Neuronal stem cell (in vitro differentiated cells): ENCODE data around the gene ATP6V1E1.

ENCODE experiments used
- DNase-seq: peaks from one replicate; pipeline ENCODE4 v3.0.0-alpha.2; 2013; ENCODE audit warnings: low spot score
- H2AFZ ChIP-seq: one replicate; pipeline ENCODE4 v1.6.1; 2013; ENCODE audit warnings: mild to moderate bottlenecking, low read length, inconsistent platforms
- H2AK5ac ChIP-seq: 2 replicates; pipeline ENCODE4 v1.6.1; 2013; ENCODE audit warnings: low read depth, mild to moderate bottlenecking, inconsistent platforms, low read length, moderate library complexity, mixed read lengths
- H2BK120ac ChIP-seq: 2 replicates; pipeline ENCODE4 v1.6.1; 2013; ENCODE audit warnings: low read depth, mild to moderate bottlenecking, inconsistent platforms, low read length, moderate library complexity, mixed read lengths
- H2BK12ac ChIP-seq: one replicate; pipeline ENCODE4 v1.6.1; 2013; ENCODE audit warnings: low read length, inconsistent platforms
- H2BK15ac ChIP-seq: 2 replicates; pipeline ENCODE4 v1.6.1; 2013; ENCODE audit warnings: mild to moderate bottlenecking, low read length, inconsistent platforms, mixed read lengths
- H2BK5ac ChIP-seq: one replicate; pipeline ENCODE4 v1.6.1; 2013; ENCODE audit warnings: inconsistent platforms, mild to moderate bottlenecking, low read length, moderate library complexity
- H3K14ac ChIP-seq: one replicate; pipeline ENCODE4 v1.6.1; 2013; ENCODE audit warnings: low read length, inconsistent platforms
- H3K18ac ChIP-seq: 2 replicates; pipeline ENCODE4 v1.6.1; 2013; ENCODE audit warnings: low read length, inconsistent platforms
- H3K23ac ChIP-seq: 2 replicates; pipeline ENCODE4 v1.6.1; 2013; ENCODE audit warnings: low read depth, mild to moderate bottlenecking, mixed read lengths, low read length, inconsistent platforms; ENCODE audit not compliant: poor library complexity
- H3K27ac ChIP-seq: replicated peaks from 3 replicates; pipeline ENCODE4 v1.5.1; 2013; ENCODE audit warnings: low read length, inconsistent platforms
- H3K27me3 ChIP-seq, 3 experiments: 2 replicates each; pipeline ENCODE4 v1.6.1; 2013; ENCODE audit warnings: low read length in 3 of 3, mild to moderate bottlenecking in 2 of 3, inconsistent platforms in 1 of 3, low read depth in 1 of 3, mixed read lengths in 1 of 3, moderate library complexity in 1 of 3; ENCODE audit not compliant: control insufficient read depth in 3 of 3, insufficient read depth in 3 of 3
- H3K36me3 ChIP-seq, 2 donors: replicated peaks in 1 of 2; 2 replicates each; pipeline ENCODE4 v1.6.1; 2013; ENCODE audit warnings: low read length in 2 of 2; ENCODE audit not compliant: control insufficient read depth in 2 of 2, insufficient read depth in 2 of 2
- H3K4ac ChIP-seq: 2 replicates; pipeline ENCODE4 v1.6.1; 2013; ENCODE audit warnings: inconsistent platforms, mild to moderate bottlenecking, low read length, moderate library complexity
- H3K4me1 ChIP-seq, 2 donors: 1 replicate in 1 of 2; 2 replicates in 1 of 2; pipeline ENCODE4 v1.6.1; 2013; ENCODE audit warnings: low read length in 2 of 2, low read depth in 1 of 2; ENCODE audit not compliant: control insufficient read depth in 2 of 2, insufficient read depth in 1 of 2
- H3K4me2 ChIP-seq: one replicate; pipeline ENCODE4 v1.6.1; 2013; ENCODE audit warnings: mild to moderate bottlenecking, low read length, inconsistent platforms; ENCODE audit not compliant: insufficient read depth, poor library complexity, severe bottlenecking
- H3K4me3 ChIP-seq, 2 donors: 2 replicates each; pipeline ENCODE4 v1.5.1; 2013; ENCODE audit warnings: low read length in 2 of 2, mild to moderate bottlenecking in 2 of 2, inconsistent platforms in 1 of 2, moderate library complexity in 1 of 2
- H3K79me1 ChIP-seq: one replicate; pipeline ENCODE4 v1.6.1; 2013; ENCODE audit warnings: low read depth, mild to moderate bottlenecking, inconsistent platforms, low read length, moderate library complexity
- H3K9ac ChIP-seq: one replicate; pipeline ENCODE4 v1.6.1; 2013; ENCODE audit warnings: mild to moderate bottlenecking, low read depth, low read length, inconsistent platforms; ENCODE audit not compliant: poor library complexity
- H3K9me3 ChIP-seq, 2 donors: replicated peaks in 1 of 2; 2 replicates each; pipeline versions ENCODE3 to v1.6.1; 2013; ENCODE audit warnings: low read length in 2 of 2, mild to moderate bottlenecking in 2 of 2, inconsistent platforms in 1 of 2, low read depth in 1 of 2, mixed read lengths in 1 of 2, moderate library complexity in 1 of 2; ENCODE audit not compliant: control insufficient read depth in 2 of 2, insufficient read depth in 1 of 2
- H4K8ac ChIP-seq: one replicate; pipeline ENCODE4 v1.6.1; 2013; ENCODE audit warnings: low read depth, mild to moderate bottlenecking, inconsistent platforms, low read length, moderate library complexity
- H4K91ac ChIP-seq: one replicate; pipeline ENCODE4 v1.6.1; 2013; ENCODE audit warnings: low read length, low read depth, mild to moderate bottlenecking, inconsistent platforms; ENCODE audit not compliant: poor library complexity
- WGBS, 2 donors: extraction: QIAGEN DNeasy Blood & Tissue Kit; methylation state at CpG; one replicate each; pipeline ENCODE4 v1.1.7; 2013; ENCODE audit warnings: missing lambda C conversion rate in 2 of 2, mixed read lengths in 1 of 2; ENCODE audit not compliant: insufficient read length in 2 of 2, insufficient replicate concordance in 1 of 2; ENCODE audit errors: extremely low coverage in 2 of 2; 5-methylcytosine and 5-hydroxymethylcytosine counted together

ATP6V1E1 gene

DNA sequence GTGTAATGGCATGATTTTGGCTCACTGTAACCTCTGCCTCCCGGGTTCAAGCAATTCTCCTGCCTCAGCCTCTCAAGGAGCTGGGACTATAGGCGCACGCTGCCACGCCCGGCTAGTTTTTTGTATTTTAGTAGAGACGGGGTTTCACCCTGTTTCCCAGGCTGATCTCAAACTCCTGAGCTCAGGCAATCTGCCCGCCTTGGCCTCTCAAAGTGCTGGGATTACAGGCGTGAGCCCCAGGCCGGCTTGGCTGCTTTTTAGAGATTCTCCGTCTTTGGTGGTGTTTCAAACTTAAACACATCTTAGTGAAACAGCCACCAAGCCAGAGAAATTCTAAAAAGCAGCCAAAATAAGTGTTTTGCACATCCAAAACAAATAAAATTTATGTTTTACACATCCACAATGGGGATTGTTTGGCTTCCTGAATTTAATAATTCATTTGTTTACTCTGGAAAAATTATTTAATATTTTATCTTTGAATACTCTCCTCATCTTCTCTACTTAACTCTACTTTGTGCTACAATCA, 28.4 kb upstream of the ATP6V1E1 start:
- no peak overlapping the region for H3K23ac ChIP-seq
- no peak overlapping the region for H2BK120ac ChIP-seq
- H2BK15ac ChIP-seq, result no peak overlapping the region
- no peaks in the 10 kb centered on the region for H3K9me3 ChIP-seq
- no peak overlapping the region for H2AFZ ChIP-seq
- H3K9ac ChIP-seq, result no peak overlapping the region
- H2BK5ac ChIP-seq, result no peak overlapping the region
- H3K36me3 ChIP-seq, result peaks cover 0 to 53% of the 10 kb centered on the region in 2 donors
- no peaks in the 10 kb centered on the region for H3K79me1 ChIP-seq
- H3K27me3 ChIP-seq, result no peaks in the 10 kb centered on the region
- DNase-seq, result no peak
- H3K4me1 ChIP-seq, result no peaks in the 10 kb centered on the region
- no peak overlapping the region for H4K91ac ChIP-seq
- H2AK5ac ChIP-seq, result no peak overlapping the region
- no peak overlapping the region for H3K4ac ChIP-seq
- H3K4me3 ChIP-seq, result no peak overlapping the region
- no peak overlapping the region for H3K4me2 ChIP-seq
- WGBS, 2 donors, result no CpG with 5 or more reads among the region's 10 CpGs
- H3K18ac ChIP-seq, result no peak overlapping the region
- H3K27ac ChIP-seq, result no peak overlapping the region
- no peak overlapping the region for H3K14ac ChIP-seq
- no peak overlapping the region for H4K8ac ChIP-seq
- no peak overlapping the region for H2BK12ac ChIP-seq

- Histone ChIP-seq H3K4me3 (no peak overlapping the region), H4K8ac (no peak overlapping the region), H2BK120ac (no peak overlapping the region), H3K23ac (no peak overlapping the region), H3K27ac (no peak overlapping the region), H2BK5ac (no peak overlapping the region), H3K4me2 (no peak overlapping the region), H3K18ac (no peak overlapping the region), H2BK15ac (no peak overlapping the region), H2AFZ (no peak overlapping the region), H3K79me1 (no peaks in the 10 kb centered on the region), H3K14ac (no peak overlapping the region), H3K9ac (no peak overlapping the region), H3K36me3 (peaks cover 0 to 40% of the 10 kb centered on the region in 2 donors), H3K9me3 (no peaks in the 10 kb centered on the region), H2BK12ac (no peak overlapping the region), H2AK5ac (no peak overlapping the region), H3K4me1 (no peaks in the 10 kb centered on the region), H3K4ac (no peak overlapping the region), H3K27me3 (no peaks in the 10 kb centered on the region), H4K91ac (no peak overlapping the region)
- no CpG with 5 or more reads among the region's 3 CpGs for WGBS, 2 donors
- DNase-seq, result no peak
Measured at GRCh38 chr22:17655289-17655688, 26.7 kb upstream of the ATP6V1E1 start.

DNA sequence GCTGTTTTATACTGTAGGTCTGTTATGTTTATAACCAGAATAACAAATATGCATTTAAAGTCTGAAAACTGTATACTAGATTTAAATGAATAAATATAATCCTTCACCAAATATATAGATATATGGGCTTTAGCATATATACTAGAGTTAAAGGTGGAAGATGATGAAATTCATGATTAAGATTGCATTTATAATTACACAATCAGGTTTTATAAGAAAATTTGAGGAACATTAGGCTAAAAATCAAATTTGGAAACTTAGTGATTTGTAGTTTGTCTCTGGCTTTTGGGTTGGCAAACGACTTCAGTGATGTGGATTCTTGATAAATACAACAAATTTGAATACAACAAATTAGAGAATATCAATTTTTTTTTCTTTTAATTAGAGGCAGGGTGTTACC, 20.0 kb upstream of the ATP6V1E1 start:
- H3K79me1 ChIP-seq, result no peaks in the 10 kb centered on the region
- H2BK15ac ChIP-seq, result no peak overlapping the region
- peaks cover 0 to 13% of the 10 kb centered on the region in 2 donors for H3K36me3 ChIP-seq
- no peak overlapping the region for H3K23ac ChIP-seq
- no peaks in the 10 kb centered on the region for H3K4me1 ChIP-seq
- no peak overlapping the region for H2BK5ac ChIP-seq
- no peak overlapping the region for H2AFZ ChIP-seq
- H2BK12ac ChIP-seq, result no peak overlapping the region
- H3K27ac ChIP-seq, result no peak overlapping the region
- H3K14ac ChIP-seq, result no peak overlapping the region
- DNase-seq, result no peak
- H4K91ac ChIP-seq, result no peak overlapping the region
- no peak overlapping the region for H3K18ac ChIP-seq
- H3K4me3 ChIP-seq, result no peak overlapping the region
- H3K9me3 ChIP-seq, result no peaks in the 10 kb centered on the region
- H3K9ac ChIP-seq, result no peak overlapping the region
- H3K4me2 ChIP-seq, result no peak overlapping the region
- no peaks in the 10 kb centered on the region for H3K27me3 ChIP-seq
- WGBS, 2 donors, result no CpG with 5 or more reads among the region's 1 CpG
- no peak overlapping the region for H2AK5ac ChIP-seq
- H4K8ac ChIP-seq, result no peak overlapping the region
- no peak overlapping the region for H2BK120ac ChIP-seq
- no peak overlapping the region for H3K4ac ChIP-seq

- Histone ChIP-seq H3K18ac (no peak overlapping the region), H4K91ac (no peak overlapping the region), H2BK12ac (no peak overlapping the region), H3K9me3 (no peaks in the 10 kb centered on the region), H3K4me3 (no peak overlapping the region), H2BK120ac (no peak overlapping the region), H2AK5ac (no peak overlapping the region), H2AFZ (no peak overlapping the region), H3K9ac (no peak overlapping the region), H3K14ac (no peak overlapping the region), H3K36me3 (peaks cover 0 to 14% of the 10 kb centered on the region in 2 donors), H4K8ac (no peak overlapping the region), H2BK15ac (no peak overlapping the region), H3K4me2 (no peak overlapping the region), H3K27ac (no peak overlapping the region), H3K79me1 (no peaks in the 10 kb centered on the region), H3K4ac (no peak overlapping the region), H3K27me3 (no peaks in the 10 kb centered on the region), H3K4me1 (no peaks in the 10 kb centered on the region), H3K23ac (no peak overlapping the region), H2BK5ac (no peak overlapping the region)
- no peak for DNase-seq
- WGBS, 2 donors, result no CpG with 5 or more reads among the region's 5 CpGs
Measured at GRCh38 chr22:17647991-17648390, 19.4 kb upstream of the ATP6V1E1 start.
